IPS-18a (cell line): ENCODE data around the gene CCL25.

Source experiments
- H3K27ac ChIP-seq: one replicate; pipeline ENCODE4 v1.5.1; 2013; ENCODE audit warnings: low read length
- H3K27me3 ChIP-seq: one replicate; pipeline ENCODE4 v1.6.1; 2013; ENCODE audit warnings: mild to moderate bottlenecking, low read length; ENCODE audit not compliant: control insufficient read depth, insufficient read depth
- H3K36me3 ChIP-seq: one replicate; pipeline ENCODE4 v1.6.1; 2013; ENCODE audit warnings: low read depth, low read length; ENCODE audit not compliant: control insufficient read depth
- H3K4me1 ChIP-seq: one replicate; pipeline ENCODE4 v1.6.1; 2013; ENCODE audit warnings: low read depth, low read length; ENCODE audit not compliant: control insufficient read depth
- H3K4me3 ChIP-seq: one replicate; pipeline ENCODE4 v1.5.1; 2013; ENCODE audit warnings: low read length
- H3K9ac ChIP-seq: one replicate; pipeline ENCODE4 v1.6.1; 2013; ENCODE audit warnings: mild to moderate bottlenecking, low read length, moderate library complexity
- H3K9me3 ChIP-seq: one replicate; pipeline ENCODE4 v1.6.1; 2013; ENCODE audit warnings: low read depth, low read length; ENCODE audit not compliant: control insufficient read depth

The CCL25 gene

DNA sequence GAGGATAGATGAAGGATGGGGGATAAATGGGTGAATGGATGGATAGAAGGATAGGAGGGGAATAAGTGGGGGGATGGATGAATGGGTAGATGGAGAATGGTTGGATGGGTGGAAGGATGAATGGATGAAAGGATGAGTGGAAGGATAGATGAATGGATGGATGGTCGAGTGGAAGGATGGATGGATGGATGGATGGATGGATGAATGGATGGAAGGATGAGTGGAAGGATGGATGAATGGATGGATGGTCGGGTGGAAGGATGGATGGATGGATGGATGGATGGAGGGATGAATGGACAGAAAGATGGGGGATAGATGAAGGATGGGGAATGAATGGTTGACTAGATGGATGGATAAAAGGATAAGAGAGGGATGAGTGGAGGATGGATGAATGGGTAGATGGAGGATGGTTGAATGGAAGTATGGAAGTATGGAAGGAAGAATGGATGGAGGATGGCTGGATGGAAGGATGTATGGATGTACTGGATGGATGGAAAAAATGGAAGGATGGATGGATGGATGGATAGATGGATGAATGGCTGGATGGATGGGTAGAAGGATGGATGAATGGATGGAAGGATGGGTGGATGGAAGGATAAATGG lies 54.8 kb downstream of the CCL25 start:
- H3K27ac ChIP-seq: no peak overlapping the region
- no peaks in the 10 kb centered on the region for H3K9me3 ChIP-seq
- H3K36me3 ChIP-seq: peaks cover 24% of the 10 kb centered on the region
- H3K9ac ChIP-seq: no peak overlapping the region
- no peaks in the 10 kb centered on the region for H3K4me1 ChIP-seq
- no peaks in the 10 kb centered on the region for H3K27me3 ChIP-seq
- H3K4me3 ChIP-seq: no peak overlapping the region

DNA sequence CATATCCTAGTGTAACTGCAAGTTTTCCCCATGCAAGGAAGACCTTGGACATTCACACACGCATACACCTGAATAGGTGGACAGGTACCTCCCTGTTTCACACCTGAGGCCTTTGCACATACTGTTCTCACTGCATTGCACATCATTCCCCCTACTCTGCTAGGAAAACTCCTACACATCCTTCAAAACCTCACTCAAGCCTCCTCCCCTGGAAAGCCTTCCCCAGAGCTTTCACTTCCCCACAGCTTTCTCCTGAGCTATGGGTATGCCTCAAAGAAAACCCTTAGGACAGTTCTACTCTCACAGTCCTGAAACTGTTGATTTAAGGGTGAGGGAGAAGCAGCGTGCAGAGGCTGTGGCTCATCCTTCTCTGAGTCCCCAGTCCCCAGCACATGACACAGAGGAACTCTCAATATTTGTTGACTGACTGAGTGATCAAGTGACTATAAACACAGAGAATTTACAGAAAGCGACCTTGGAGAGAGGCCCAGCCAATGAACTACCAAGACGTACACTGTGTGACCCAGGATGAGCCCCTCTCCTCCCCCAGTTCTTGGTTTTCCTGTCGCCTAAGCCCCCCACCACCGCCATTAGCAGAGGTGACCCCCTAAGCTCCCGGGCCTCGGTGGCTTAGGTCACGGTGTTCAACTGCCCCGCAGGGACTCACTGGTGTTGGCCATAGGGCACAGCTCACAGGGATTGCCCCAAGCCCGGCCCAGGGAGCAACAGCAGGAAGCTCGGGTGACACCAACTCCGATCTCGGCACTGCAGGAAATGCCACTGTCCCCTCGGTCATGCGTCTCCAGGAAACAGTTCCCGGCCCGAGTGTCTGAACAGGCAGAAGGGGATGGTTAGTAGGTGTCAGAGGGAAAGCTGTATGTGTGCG lies 56.2 kb downstream of the CCL25 start:
- Histone ChIP-seq H3K9ac (no peak overlapping the region), H3K9me3 (no peaks in the 10 kb centered on the region), H3K4me1 (no peaks in the 10 kb centered on the region), H3K36me3 (peaks cover 16% of the 10 kb centered on the region), H3K27ac (no peak overlapping the region), H3K27me3 (no peaks in the 10 kb centered on the region), H3K4me3 (no peak overlapping the region)

DNA sequence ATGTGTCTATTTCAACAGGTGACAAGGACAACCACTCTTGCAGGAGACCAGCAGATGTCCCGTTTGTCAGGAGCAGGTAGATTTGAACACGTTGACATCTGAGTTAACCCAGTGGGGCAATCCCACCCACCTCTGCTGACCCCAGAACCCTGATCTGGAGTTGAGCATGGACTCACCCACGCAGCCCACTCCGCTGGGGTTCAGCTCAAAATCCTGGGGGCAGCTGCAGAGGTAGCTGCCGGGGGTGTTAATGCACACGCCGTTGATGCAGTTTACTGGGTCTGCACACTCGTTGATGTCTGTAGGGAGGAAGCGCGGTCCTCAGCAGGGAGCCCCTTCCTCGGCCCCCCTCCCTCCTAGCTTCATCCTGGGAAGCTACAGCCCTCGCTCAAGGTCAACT lies 56.9 kb downstream of the CCL25 start:
- H3K4me3 ChIP-seq: no peak overlapping the region
- H3K27me3 ChIP-seq: no peaks in the 10 kb centered on the region
- H3K27ac ChIP-seq: no peak overlapping the region
- H3K4me1 ChIP-seq: no peaks in the 10 kb centered on the region
- peaks cover 16% of the 10 kb centered on the region for H3K36me3 ChIP-seq
- H3K9ac ChIP-seq: no peak overlapping the region
- no peaks in the 10 kb centered on the region for H3K9me3 ChIP-seq

DNA sequence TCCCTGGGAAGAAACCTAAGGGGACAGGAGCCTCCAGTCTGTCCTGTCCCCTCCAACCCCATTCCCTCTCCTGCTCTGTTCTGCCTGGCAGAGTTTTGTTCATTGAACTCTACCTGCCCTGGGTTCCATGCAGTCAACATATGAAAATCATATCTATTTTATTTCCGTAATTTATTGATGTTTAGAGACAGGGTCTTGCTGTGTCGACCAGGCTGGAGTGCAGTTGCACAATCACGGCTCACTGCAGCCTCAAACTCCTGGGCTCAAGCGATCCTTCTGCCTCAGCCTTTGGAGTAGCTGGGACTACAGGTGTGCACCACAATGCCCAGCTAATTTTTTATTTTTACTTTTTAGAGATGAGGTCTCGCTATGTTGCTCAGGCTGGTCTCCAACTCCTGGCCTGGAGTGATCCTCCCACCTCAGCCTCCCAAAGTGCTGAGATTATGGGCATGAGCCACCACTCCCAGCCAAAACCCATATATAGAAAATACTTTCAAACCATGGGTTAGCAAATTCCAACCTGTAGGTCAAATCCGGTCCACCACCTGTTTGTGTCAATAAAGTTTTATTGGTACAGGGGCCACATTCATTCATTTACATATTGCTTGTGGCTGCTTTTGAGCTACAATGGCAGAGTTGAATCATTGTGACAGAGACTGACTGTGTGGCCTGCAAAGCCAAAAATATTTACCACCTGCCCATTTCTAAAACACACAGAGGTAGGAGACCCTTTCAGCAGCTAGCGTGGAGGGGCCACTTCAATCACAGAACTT lies 57.5 kb downstream of the CCL25 start:
- H3K9me3 ChIP-seq: no peaks in the 10 kb centered on the region
- H3K4me1 ChIP-seq: no peaks in the 10 kb centered on the region
- peaks cover 17% of the 10 kb centered on the region for H3K36me3 ChIP-seq
- no peaks in the 10 kb centered on the region for H3K27me3 ChIP-seq
- H3K4me3 ChIP-seq: no peak overlapping the region
- no peak overlapping the region for H3K9ac ChIP-seq
- H3K27ac ChIP-seq: no peak overlapping the region

DNA sequence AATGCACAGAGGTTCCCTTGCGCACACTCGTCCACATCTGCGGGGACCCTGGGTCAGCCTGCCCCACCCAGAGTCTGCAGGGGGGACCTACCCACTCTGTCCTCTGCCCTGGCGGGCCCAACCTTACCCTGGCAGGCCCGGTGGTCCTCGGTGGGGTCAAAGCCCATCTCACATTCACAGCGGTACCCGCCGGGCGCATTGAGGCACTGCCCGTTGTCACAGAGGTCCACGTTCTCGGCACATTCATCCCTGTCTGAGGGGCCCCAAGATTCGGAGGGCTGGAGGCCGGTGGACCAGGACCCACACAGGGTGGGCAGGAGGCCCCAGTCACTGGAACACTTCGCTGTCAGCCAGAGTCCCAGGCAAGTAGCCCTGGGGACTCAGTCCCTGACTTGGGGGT lies 58.4 kb downstream of the CCL25 start:
- no peaks in the 10 kb centered on the region for H3K27me3 ChIP-seq
- no peaks in the 10 kb centered on the region for H3K4me1 ChIP-seq
- peaks cover 24% of the 10 kb centered on the region for H3K36me3 ChIP-seq
- H3K9me3 ChIP-seq: no peaks in the 10 kb centered on the region
- H3K4me3 ChIP-seq: no peak overlapping the region
- H3K27ac ChIP-seq: no peak overlapping the region
- no peak overlapping the region for H3K9ac ChIP-seq

DNA sequence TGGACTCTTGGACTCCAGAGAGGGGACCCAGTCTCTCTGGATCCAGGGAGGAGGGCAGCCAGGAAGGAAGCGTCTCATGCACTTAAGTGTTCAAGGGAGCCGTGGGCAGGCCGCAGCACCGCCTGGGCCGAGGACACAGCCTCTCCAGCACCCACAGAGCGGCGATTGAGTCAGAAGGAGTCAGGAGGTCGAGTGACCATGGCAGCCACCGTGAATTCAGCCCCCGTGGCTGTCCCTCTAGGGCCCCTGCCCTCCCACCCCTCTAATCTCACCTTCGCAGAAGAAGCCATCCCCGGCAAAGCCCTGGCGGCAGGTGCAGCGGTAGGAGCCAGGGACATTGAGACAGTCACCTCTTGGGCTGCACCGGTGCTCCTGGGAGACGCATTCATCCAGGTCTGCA lies 58.8 kb downstream of the CCL25 start:
- H3K9ac ChIP-seq: no peak overlapping the region
- H3K27me3 ChIP-seq: no peaks in the 10 kb centered on the region
- H3K36me3 ChIP-seq: peaks cover 28% of the 10 kb centered on the region
- no peak overlapping the region for H3K27ac ChIP-seq
- no peaks in the 10 kb centered on the region for H3K9me3 ChIP-seq
- H3K4me3 ChIP-seq: no peak overlapping the region
- no peaks in the 10 kb centered on the region for H3K4me1 ChIP-seq
